ENCODE data around the gene ARHGAP21. TPM values are rescaled to one million over a fixed set of nuclear protein-coding genes. Genes with fewer than 3 reads are reported as not detected.

The ARHGAP21 gene
- polyA plus RNA-seq, 1 donor (not counting 4 experiments of a cell fraction or from before 2014, with no cell fraction given) = 78.5 TPM

- H3K36me3 ChIP-seq (ENCODE audit: control insufficient read depth in 2 of 2, extremely low read depth in 1 of 2, insufficient read depth in 2 of 2, low read length in 2 of 2) = no peaks in the 10 kb centered on the region
- H2AFZ ChIP-seq (ENCODE audit: control insufficient read depth, low read length) = peak overlapping the region; percentile 14
- no peaks in the 10 kb centered on the region for H3K27me3 ChIP-seq (ENCODE audit: control insufficient read depth, extremely low read depth, insufficient read depth, low read length)
- no peaks in the 10 kb centered on the region for H3K9me1 ChIP-seq (ENCODE audit: control insufficient read depth, extremely low read depth, insufficient read depth, low read length)
- H3K4me2 ChIP-seq (ENCODE audit: control insufficient read depth, extremely low read depth, insufficient read depth, low read depth, low read length) = peak overlapping the region; percentile 22
- H3K79me2 ChIP-seq (ENCODE audit: control insufficient read depth, insufficient read depth, low read length) = no peaks in the 10 kb centered on the region
- H3K4me3 ChIP-seq (ENCODE audit: control insufficient read depth in 2 of 3, extremely low read depth in 1 of 3, insufficient read depth in 2 of 3, low read depth in 1 of 3, low read length in 3 of 3) = no peak overlapping the region
- FAIRE-seq = peak; percentile 78
- no peak overlapping the region for H3K9ac ChIP-seq (ENCODE audit: control insufficient read depth, extremely low read depth, insufficient read depth, low read length)
- H3K27ac ChIP-seq (ENCODE audit: control insufficient read depth, insufficient read depth, low read length) = peak overlapping the region; percentile 53
- peaks cover 13% of the 10 kb centered on the region for H3K4me1 ChIP-seq (ENCODE audit: control insufficient read depth, extremely low read depth, insufficient read depth, low read length)
- dilution Hi-C loops (cut with MboI; ENCODE audit: extremely low pct_ligation_motif_present, low sequenced_read_pairs) = no loop called here
- TF ChIP-seq, protein P1, sequence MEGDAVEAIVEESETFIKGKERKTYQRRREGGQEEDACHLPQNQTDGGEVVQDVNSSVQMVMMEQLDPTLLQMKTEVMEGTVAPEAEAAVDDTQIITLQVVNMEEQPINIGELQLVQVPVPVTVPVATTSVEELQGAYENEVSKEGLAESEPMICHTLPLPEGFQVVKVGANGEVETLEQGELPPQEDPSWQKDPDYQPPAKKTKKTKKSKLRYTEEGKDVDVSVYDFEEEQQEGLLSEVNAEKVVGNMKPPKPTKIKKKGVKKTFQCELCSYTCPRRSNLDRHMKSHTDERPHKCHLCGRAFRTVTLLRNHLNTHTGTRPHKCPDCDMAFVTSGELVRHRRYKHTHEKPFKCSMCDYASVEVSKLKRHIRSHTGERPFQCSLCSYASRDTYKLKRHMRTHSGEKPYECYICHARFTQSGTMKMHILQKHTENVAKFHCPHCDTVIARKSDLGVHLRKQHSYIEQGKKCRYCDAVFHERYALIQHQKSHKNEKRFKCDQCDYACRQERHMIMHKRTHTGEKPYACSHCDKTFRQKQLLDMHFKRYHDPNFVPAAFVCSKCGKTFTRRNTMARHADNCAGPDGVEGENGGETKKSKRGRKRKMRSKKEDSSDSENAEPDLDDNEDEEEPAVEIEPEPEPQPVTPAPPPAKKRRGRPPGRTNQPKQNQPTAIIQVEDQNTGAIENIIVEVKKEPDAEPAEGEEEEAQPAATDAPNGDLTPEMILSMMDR (optimal IDR thresholded peaks at IDR 0.05 in 1 of 3, IDR thresholded peaks at IDR 0.05 in 1 of 3, conservative IDR thresholded peaks at IDR 0.05 in 1 of 3; ENCODE audit: extremely low read depth in 1 of 3, insufficient read depth in 2 of 3, low read length in 3 of 3) = no peak
- TF ChIP-seq EZH2 (IDR thresholded peaks at IDR 0.05; ENCODE audit: low read length) = no peak
- DNase-seq (ENCODE audit: low read depth, low spot score) = peak; percentile 62
- no peaks in the 10 kb centered on the region for H4K20me1 ChIP-seq (ENCODE audit: control insufficient read depth, extremely low read depth, insufficient read depth, low read length)
- no peaks in the 10 kb centered on the region for H3K9me3 ChIP-seq (ENCODE audit: control insufficient read depth, low read depth, low read length)
Observed at GRCh38 chr10:24731942-24732341, 8.3 kb upstream of the ARHGAP21 start.

GRCh38 chr10:24730811-24731210 lies 7.1 kb upstream of the ARHGAP21 start:
- H3K27me3 ChIP-seq (ENCODE audit: control insufficient read depth, extremely low read depth, insufficient read depth, low read length) = no peaks in the 10 kb centered on the region
- H3K9ac ChIP-seq (ENCODE audit: control insufficient read depth, extremely low read depth, insufficient read depth, low read length) = no peak overlapping the region
- DNase-seq (ENCODE audit: low read depth, low spot score) (no peak), FAIRE-seq (no peak)
- no peaks in the 10 kb centered on the region for H3K9me1 ChIP-seq (ENCODE audit: control insufficient read depth, extremely low read depth, insufficient read depth, low read length)
- no peaks in the 10 kb centered on the region for H3K36me3 ChIP-seq (ENCODE audit: control insufficient read depth in 2 of 2, extremely low read depth in 1 of 2, insufficient read depth in 2 of 2, low read length in 2 of 2)
- H3K9me3 ChIP-seq (ENCODE audit: control insufficient read depth, low read depth, low read length) = no peaks in the 10 kb centered on the region
- no peak overlapping the region for H3K4me2 ChIP-seq (ENCODE audit: control insufficient read depth, extremely low read depth, insufficient read depth, low read depth, low read length)
- H3K79me2 ChIP-seq (ENCODE audit: control insufficient read depth, insufficient read depth, low read length) = no peaks in the 10 kb centered on the region
- TF ChIP-seq, protein P1 (optimal IDR thresholded peaks at IDR 0.05 in 1 of 3, IDR thresholded peaks at IDR 0.05 in 1 of 3, conservative IDR thresholded peaks at IDR 0.05 in 1 of 3; ENCODE audit: extremely low read depth in 1 of 3, insufficient read depth in 2 of 3, low read length in 3 of 3) = no peak
- TF ChIP-seq EZH2 (IDR thresholded peaks at IDR 0.05; ENCODE audit: low read length) = no peak
- no peak overlapping the region for H2AFZ ChIP-seq (ENCODE audit: control insufficient read depth, low read length)
- no peak overlapping the region for H3K4me3 ChIP-seq (ENCODE audit: control insufficient read depth in 2 of 3, extremely low read depth in 1 of 3, insufficient read depth in 2 of 3, low read depth in 1 of 3, low read length in 3 of 3)
- peaks cover 20% of the 10 kb centered on the region for H3K4me1 ChIP-seq (ENCODE audit: control insufficient read depth, extremely low read depth, insufficient read depth, low read length)
- H4K20me1 ChIP-seq (ENCODE audit: control insufficient read depth, extremely low read depth, insufficient read depth, low read length) = no peaks in the 10 kb centered on the region
- dilution Hi-C loops (cut with MboI; ENCODE audit: extremely low pct_ligation_motif_present, low sequenced_read_pairs) = no loop called here
- H3K27ac ChIP-seq (ENCODE audit: control insufficient read depth, insufficient read depth, low read length) = no peak overlapping the region
